HCT116 (cell line): ENCODE results near the gene PCDH9. TPM values are rescaled to one million over a fixed set of nuclear protein-coding genes. Genes with fewer than 3 reads are reported as not detected.

ENCODE experiments used
- ATAC-seq: fragments of 200-7000 bp; cut with Tn5 transposase; 2 replicates; pipeline ENCODE4 v1.9.1; 2020; ENCODE audit warnings: mild to moderate bottlenecking, moderate library complexity
- BruUV-seq: library from RNA; stranded (reverse); fragments of 400-500 nt; replicated peaks from 2 replicates; lab custom pipeline; 2021; lab: Mats Ljungman, UMichigan
- CTCF ChIA-PET: fragments of 300-600 bp; sonication (Branson Sonifier 250); formaldehyde crosslinking; loops from one replicate; lab custom pipeline; 2021; ENCODE audit warnings: antibody characterized with exemption; lab: Charles Lee
- POLR2A ChIA-PET: fragments of 300-600, 350-600 bp; sonication (Branson Sonifier 250); formaldehyde crosslinking; loops from one replicate; lab custom pipeline; 2021; ENCODE audit warnings: antibody characterized with exemption; lab: Charles Lee
- RAD21 ChIA-PET, 2 experiments: fragments of 300-600 bp; sonication (Branson Sonifier 250); formaldehyde crosslinking; loops; one replicate each; lab custom pipeline; 2023; ENCODE audit warnings: low total read pairs in 2 of 2; ENCODE audit not compliant: uncharacterized antibody in 2 of 2, unreplicated experiment in 2 of 2, low non-redundant PET in 1 of 2; lab: Charles Lee
- DNase-seq: peaks from one replicate; pipeline ENCODE4 v3.0.0-alpha.2; 2010; ENCODE audit warnings: low read depth, low spot score
- H2AFZ ChIP-seq: fragments of 200-600 bp; shearing (Covaris generic), sonication (generic); 2 replicates; pipeline ENCODE4 v1.6.1; 2017; ENCODE audit warnings: low read depth, mixed run types, mixed read lengths, antibody characterized with exemption, low read length; ENCODE audit not compliant: poor library complexity, severe bottlenecking
- H3K27ac ChIP-seq: 2 replicates; pipeline ENCODE4 v1.5.1; 2012; ENCODE audit warnings: low read depth, low read length
- H3K27me3 ChIP-seq: fragments of 200-600 bp; sonication (generic); 2 replicates; pipeline ENCODE4 v1.6.1; 2016; ENCODE audit warnings: mixed run types, low read length, mixed read lengths; ENCODE audit not compliant: insufficient read depth
- H3K36me3 ChIP-seq, 2 experiments: fragments of 200-500 bp in 1 of 2; fragments of 200-600 bp in 1 of 2; sonication (Bioruptor generic) in 1 of 2; sonication (generic) in 1 of 2; 2 replicates each; pipeline versions ENCODE4 v1.5.1 to v1.6.1; 2014 to 2016; ENCODE audit warnings: low read length in 2 of 2, inconsistent platforms in 1 of 2, mixed read lengths in 1 of 2, mixed run types in 1 of 2; ENCODE audit not compliant: insufficient read depth in 2 of 2, control insufficient read depth in 1 of 2
- H3K4me1 ChIP-seq, 2 experiments: fragments of 200-600 bp in 1 of 2; sonication (generic) in 1 of 2; 2 replicates each; pipeline versions ENCODE4 v1.5.1 to v1.6.1; 2012 to 2017; ENCODE audit warnings: low read length in 2 of 2, inconsistent platforms in 1 of 2, mild to moderate bottlenecking in 1 of 2, mixed read lengths in 1 of 2, mixed run types in 1 of 2, moderate library complexity in 1 of 2; ENCODE audit not compliant: insufficient read depth in 2 of 2, control insufficient read depth in 1 of 2
- H3K4me2 ChIP-seq: fragments of 200-600 bp; sonication (generic); 2 replicates; pipeline ENCODE4 v1.6.1; 2017; ENCODE audit warnings: mixed run types, low read length, mixed read lengths
- H3K4me3 ChIP-seq, 2 experiments: fragments of 200-600 bp in 1 of 2; sonication (generic) in 1 of 2; replicated peaks in 1 of 2; 2 replicates each; pipeline ENCODE4 v1.5.1; 2011 to 2016; ENCODE audit warnings: low read length in 2 of 2, control low read depth in 1 of 2, low read depth in 1 of 2, mild to moderate bottlenecking in 1 of 2, mixed read lengths in 1 of 2, mixed run types in 1 of 2
- H3K79me2 ChIP-seq: fragments of 200-600 bp; sonication (generic); 2 replicates; pipeline ENCODE4 v1.6.1; 2017; ENCODE audit warnings: mild to moderate bottlenecking, mixed run types, low read length, moderate library complexity, mixed read lengths; ENCODE audit not compliant: insufficient read depth
- H3K9ac ChIP-seq: fragments of 200-600 bp; sonication (generic); 2 replicates; pipeline ENCODE4 v1.6.1; 2016; ENCODE audit warnings: low read length, mixed read lengths
- H3K9me2 ChIP-seq: fragments of 200-600 bp; sonication (generic), shearing (Covaris generic); 2 replicates; pipeline ENCODE4 v1.6.1; 2017; ENCODE audit warnings: mixed run types, mild to moderate bottlenecking, moderate library complexity; ENCODE audit not compliant: insufficient read depth
- H3K9me3 ChIP-seq, 2 experiments: fragments of 200-500 bp in 1 of 2; fragments of 200-600 bp in 1 of 2; sonication (Bioruptor generic) in 1 of 2; sonication (generic) in 1 of 2; 2 replicates each; pipeline ENCODE4 v1.6.1; 2014 to 2017; ENCODE audit warnings: low read length in 2 of 2, mixed read lengths in 2 of 2, inconsistent platforms in 1 of 2, low read depth in 1 of 2, mild to moderate bottlenecking in 1 of 2, mixed run types in 1 of 2, moderate library complexity in 1 of 2; ENCODE audit not compliant: control insufficient read depth in 1 of 2, insufficient read depth in 1 of 2
- H4K20me1 ChIP-seq: fragments of 200-600 bp; sonication (generic), shearing (Covaris generic); 2 replicates; pipeline ENCODE4 v1.6.1; 2017; ENCODE audit warnings: mixed run types, mild to moderate bottlenecking, moderate library complexity; ENCODE audit not compliant: insufficient read depth
- ATF3 ChIP-seq: IDR thresholded peaks from 2 replicates; pipeline ENCODE4 v1.6.1; 2012
- CEBPB ChIP-seq: IDR thresholded peaks from 2 replicates; pipeline ENCODE4 v1.6.1; 2012; ENCODE audit warnings: low read depth
- CTCF ChIP-seq, 3 experiments: fragments of 200-600 bp in 1 of 3; sonication (generic) in 1 of 3; IDR thresholded peaks in 2 of 3; conservative IDR thresholded peaks in 1 of 3; 2 replicates each; pipeline ENCODE4 v1.5.1; 2012 to 2017; ENCODE audit warnings: low read depth in 2 of 3, low read length in 2 of 3, antibody characterized with exemption in 1 of 3, borderline replicate concordance in 1 of 3, control low read depth in 1 of 3, mild to moderate bottlenecking in 1 of 3, mixed read lengths in 1 of 3, mixed run types in 1 of 3, moderate library complexity in 1 of 3; ENCODE audit not compliant: insufficient read depth in 1 of 3
- EGR1 ChIP-seq: IDR thresholded peaks from 2 replicates; pipeline ENCODE4 v1.6.1; 2012; ENCODE audit warnings: low read depth
- EZH2phosphoT487 ChIP-seq: fragments of 200-600 bp; IDR thresholded peaks from 2 replicates; pipeline ENCODE4 v1.6.1; 2018; ENCODE audit warnings: antibody characterized with exemption, borderline replicate concordance
- FOSL1 ChIP-seq: IDR thresholded peaks from 2 replicates; pipeline ENCODE4 v1.6.1; 2012; ENCODE audit warnings: low read depth
- POLR2AphosphoS5 ChIP-seq: IDR thresholded peaks from 2 replicates; pipeline ENCODE4 v1.6.1; 2011; ENCODE audit warnings: mild to moderate bottlenecking, low read depth, low read length, moderate library complexity
- RAD21 ChIP-seq: IDR thresholded peaks from 2 replicates; pipeline ENCODE4 v1.6.1; 2012; ENCODE audit warnings: low read depth, mild to moderate bottlenecking
- SP1 ChIP-seq: IDR thresholded peaks from 2 replicates; pipeline ENCODE4 v1.6.1; 2012; ENCODE audit warnings: low read depth
- SRF ChIP-seq: IDR thresholded peaks from 2 replicates; pipeline ENCODE4 v1.6.1; 2012; ENCODE audit warnings: low read depth
- TCF7L2 ChIP-seq: IDR thresholded peaks from 2 replicates; pipeline ENCODE4 v1.7.0; 2011; ENCODE audit warnings: borderline replicate concordance, inconsistent platforms; ENCODE audit not compliant: insufficient read depth, insufficient read length; ENCODE audit errors: extremely low read depth
- ZNF274 ChIP-seq: fragments of 200-500 bp; sonication (Bioruptor generic); IDR thresholded peaks from 2 replicates; pipeline ENCODE4 v1.6.1; 2014; ENCODE audit warnings: mild to moderate bottlenecking, low read depth, low read length, inconsistent platforms
- intact Hi-C: fragments of 100-400 bp; cut with micrococcal nuclease; formaldehyde crosslinking; loops from 2 replicates; pipeline ENCODE4 v1.10.0; 2022
- total RNA-seq: library from RNA; stranded (reverse); gene quantifications from one replicate; pipeline ENCODE4 v1.2.1, GENCODE V29; 2021; ENCODE audit not compliant: unreplicated experiment

The PCDH9 gene
- total RNA-seq, 1 experiment from 2014 or later = 0.02 TPM

GRCh38 chr13:66353664-66354063, 876.5 kb downstream of the PCDH9 start:
- Histone ChIP-seq H3K9me2 (no peaks in the 10 kb centered on the region), H3K36me3 (no peaks in the 10 kb centered on the region), H3K9me3 (no peaks in the 10 kb centered on the region), H4K20me1 (no peaks in the 10 kb centered on the region), H3K4me2 (no peak overlapping the region), H3K9ac (no peak overlapping the region), H3K27ac (no peak overlapping the region), H3K4me3 (no peak overlapping the region), H2AFZ (no peak overlapping the region), H3K27me3 (no peaks in the 10 kb centered on the region), H3K79me2 (no peaks in the 10 kb centered on the region), H3K4me1 (no peaks in the 10 kb centered on the region)
- ChIA-PET RAD21 (no interaction called here), CTCF (no interaction called here), POLR2A (no interaction called here)
- TF ChIP-seq RAD21 (no peak), EZH2phosphoT487 (no peak), EGR1 (no peak), ATF3 (no peak), CEBPB (no peak)
- DNase-seq (no peak), ATAC-seq (no peak)
- no TSS peak for BruUV-seq
- intact Hi-C loops = no loop called here

GRCh38 chr13:66349966-66350365, 880.2 kb downstream of the PCDH9 start:
- intact Hi-C loops = no loop called here
- Histone ChIP-seq H3K27me3 (no peaks in the 10 kb centered on the region), H3K36me3 (no peaks in the 10 kb centered on the region), H3K27ac (no peak overlapping the region), H3K4me3 (no peak overlapping the region), H3K9me2 (no peaks in the 10 kb centered on the region), H3K4me2 (no peak overlapping the region), H2AFZ (no peak overlapping the region), H3K9me3 (no peaks in the 10 kb centered on the region), H3K9ac (no peak overlapping the region), H3K4me1 (no peaks in the 10 kb centered on the region), H3K79me2 (no peaks in the 10 kb centered on the region), H4K20me1 (no peaks in the 10 kb centered on the region)
- CTCF ChIA-PET = no interaction called here
- POLR2A ChIA-PET = no interaction called here
- ATAC-seq (no peak), DNase-seq (no peak)
- no TSS peak for BruUV-seq
- TF ChIP-seq POLR2AphosphoS5 (no peak), CTCF (IDR thresholded peaks at IDR 0.05 in 2 of 3, conservative IDR thresholded peaks at IDR 0.05 in 1 of 3; ENCODE audit: borderline replicate concordance in 1 of 3, insufficient read depth in 1 of 3, low read depth in 2 of 3, low read length in 2 of 3) (no peak), SRF (no peak), TCF7L2 (no peak), RAD21 (no peak), ATF3 (no peak), ZNF274 (no peak), EGR1 (no peak), SP1 (no peak), FOSL1 (no peak)
- RAD21 ChIA-PET = no interaction called here
